Stomach smooth muscle (tissue), 2 donors: ENCODE data around the gene ARID3A.
A peak's percentile ranks its signal among the peaks of the same experiment; 100 is the strongest.

Experiments
- H3K27ac ChIP-seq: one replicate; pipeline ENCODE4 v1.7.0; 2013; ENCODE audit warnings: mild to moderate bottlenecking, low read length, inconsistent platforms
- H3K27me3 ChIP-seq, 2 donors: one replicate each; pipeline ENCODE4 v1.7.0; 2013; ENCODE audit warnings: low read length in 2 of 2; ENCODE audit not compliant: insufficient read depth in 2 of 2, control insufficient read depth in 1 of 2
- H3K36me3 ChIP-seq, 2 donors: one replicate each; pipeline ENCODE4 v1.7.0; 2013; ENCODE audit warnings: low read length in 2 of 2; ENCODE audit not compliant: control insufficient read depth in 2 of 2, insufficient read depth in 2 of 2
- H3K4me1 ChIP-seq: one replicate; pipeline ENCODE4 v1.7.0; 2013; ENCODE audit warnings: low read length; ENCODE audit not compliant: control insufficient read depth, insufficient read depth
- H3K4me3 ChIP-seq, 2 donors: one replicate each; pipeline ENCODE4 v1.7.0; 2013; ENCODE audit warnings: low read length in 2 of 2
- H3K9ac ChIP-seq, 2 donors: one replicate each; pipeline ENCODE4 v1.7.0; 2013; ENCODE audit warnings: low read length in 2 of 2, mild to moderate bottlenecking in 1 of 2
- H3K9me3 ChIP-seq, 2 donors: one replicate each; pipeline ENCODE4 v1.7.0; 2013; ENCODE audit warnings: low read length in 2 of 2; ENCODE audit not compliant: control insufficient read depth in 2 of 2
- donor health status: healthy.
- donor health status: Pancreatic carcinoma.

The ARID3A gene

GRCh38 chr19:901216-902092 is 24.4 kb upstream of the ARID3A start:
- H3K9me3 ChIP-seq, result no peaks in the 10 kb centered on the region
- no peaks in the 10 kb centered on the region for H3K4me1 ChIP-seq
- H3K27me3 ChIP-seq, result no peaks in the 10 kb centered on the region
- H3K9ac ChIP-seq, result no peak overlapping the region
- H3K27ac ChIP-seq, result no peak overlapping the region
- no peak overlapping the region for H3K4me3 ChIP-seq
- peaks cover 2 to 3% of the 10 kb centered on the region in 2 donors for H3K36me3 ChIP-seq

GRCh38 chr19:902093-902370 is 23.8 kb upstream of the ARID3A start:
- Histone ChIP-seq H3K27me3 (no peaks in the 10 kb centered on the region), H3K4me3 (no peak overlapping the region), H3K9ac (no peak overlapping the region), H3K27ac (no peak overlapping the region), H3K4me1 (no peaks in the 10 kb centered on the region), H3K9me3 (no peaks in the 10 kb centered on the region), H3K36me3 (peaks cover 2% of the 10 kb centered on the region in 2 donors)

GRCh38 chr19:902446-903226 is 23.2 kb upstream of the ARID3A start:
- Histone ChIP-seq H3K4me3 (no peak overlapping the region), H3K27ac (no peak overlapping the region), H3K36me3 (peaks cover 0 to 2% of the 10 kb centered on the region in 2 donors), H3K4me1 (no peaks in the 10 kb centered on the region), H3K9ac (no peak overlapping the region), H3K9me3 (no peaks in the 10 kb centered on the region), H3K27me3 (no peaks in the 10 kb centered on the region)

GRCh38 chr19:903266-903797 is 22.5 kb upstream of the ARID3A start:
- no peaks in the 10 kb centered on the region for H3K27me3 ChIP-seq
- peaks cover 0 to 2% of the 10 kb centered on the region in 2 donors for H3K36me3 ChIP-seq
- H3K4me3 ChIP-seq, result no peak overlapping the region
- H3K27ac ChIP-seq, result no peak overlapping the region
- no peaks in the 10 kb centered on the region for H3K9me3 ChIP-seq
- no peaks in the 10 kb centered on the region for H3K4me1 ChIP-seq
- H3K9ac ChIP-seq, result no peak overlapping the region

- Histone ChIP-seq H3K4me1 (no peaks in the 10 kb centered on the region), H3K27me3 (no peaks in the 10 kb centered on the region), H3K9ac (no peak overlapping the region), H3K36me3 (peaks cover 0 to 2% of the 10 kb centered on the region in 2 donors), H3K27ac (no peak overlapping the region), H3K4me3 (no peak overlapping the region), H3K9me3 (no peaks in the 10 kb centered on the region)
Observed at GRCh38 chr19:904545-904944, 21.3 kb upstream of the ARID3A start.

GRCh38 chr19:906480-906879 is 19.4 kb upstream of the ARID3A start:
- H3K4me1 ChIP-seq, result no peaks in the 10 kb centered on the region
- H3K9ac ChIP-seq, result no peak overlapping the region
- H3K27me3 ChIP-seq, result no peaks in the 10 kb centered on the region
- no peaks in the 10 kb centered on the region for H3K9me3 ChIP-seq
- peaks cover 0 to 2% of the 10 kb centered on the region in 2 donors for H3K36me3 ChIP-seq
- no peak overlapping the region for H3K4me3 ChIP-seq
- H3K27ac ChIP-seq, result no peak overlapping the region

- Histone ChIP-seq H3K4me1 (no peaks in the 10 kb centered on the region), H3K9me3 (no peaks in the 10 kb centered on the region), H3K27me3 (no peaks in the 10 kb centered on the region), H3K27ac (no peak overlapping the region), H3K9ac (no peak overlapping the region), H3K4me3 (no peak overlapping the region), H3K36me3 (peaks cover 0 to 2% of the 10 kb centered on the region in 2 donors)
Observed at GRCh38 chr19:907183-907853, 18.5 kb upstream of the ARID3A start.

GRCh38 chr19:911197-912033 is 14.4 kb upstream of the ARID3A start:
- Histone ChIP-seq H3K4me3 (no peak overlapping the region), H3K9me3 (no peaks in the 10 kb centered on the region), H3K27ac (no peak overlapping the region), H3K27me3 (no peaks in the 10 kb centered on the region), H3K4me1 (peaks cover 5% of the 10 kb centered on the region), H3K9ac (no peak overlapping the region), H3K36me3 (no peaks in the 10 kb centered on the region)

- Histone ChIP-seq H3K4me3 (peak overlapping the region; percentile 70 to 82), H3K27ac (no peak overlapping the region), H3K9me3 (no peaks in the 10 kb centered on the region), H3K36me3 (no peaks in the 10 kb centered on the region), H3K27me3 (peaks cover 0 to 8% of the 10 kb centered on the region in 2 donors), H3K4me1 (peaks cover 9% of the 10 kb centered on the region), H3K9ac (peak overlapping the region; percentile 69 to 74)
Observed at GRCh38 chr19:912181-913079, 13.4 kb upstream of the ARID3A start.
